ENCODE data around the gene CCDC179.

The CCDC179 gene

DNA sequence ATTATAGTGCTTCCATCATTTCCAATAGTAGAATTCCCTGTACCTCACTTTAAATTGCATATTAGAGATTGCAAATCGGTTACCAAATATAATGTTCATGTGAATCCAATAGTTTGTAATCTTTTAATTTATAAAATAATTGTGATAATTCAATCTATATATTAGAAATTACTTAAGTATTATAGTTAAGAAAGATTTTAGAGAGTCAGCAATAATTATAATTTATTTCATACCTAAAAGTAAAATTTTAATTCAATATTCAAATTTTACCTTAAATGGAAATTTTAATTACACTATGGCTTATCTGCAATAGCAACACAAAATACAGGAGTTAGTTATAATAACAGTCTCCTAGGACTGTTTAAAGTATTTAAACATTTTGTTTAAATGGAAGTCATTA, 13.5 kb downstream of the CCDC179 start:
- H3K4me3 ChIP-seq (ENCODE audit: low read depth, low read length), result no peak overlapping the region
- TF ChIP-seq, protein P1, sequence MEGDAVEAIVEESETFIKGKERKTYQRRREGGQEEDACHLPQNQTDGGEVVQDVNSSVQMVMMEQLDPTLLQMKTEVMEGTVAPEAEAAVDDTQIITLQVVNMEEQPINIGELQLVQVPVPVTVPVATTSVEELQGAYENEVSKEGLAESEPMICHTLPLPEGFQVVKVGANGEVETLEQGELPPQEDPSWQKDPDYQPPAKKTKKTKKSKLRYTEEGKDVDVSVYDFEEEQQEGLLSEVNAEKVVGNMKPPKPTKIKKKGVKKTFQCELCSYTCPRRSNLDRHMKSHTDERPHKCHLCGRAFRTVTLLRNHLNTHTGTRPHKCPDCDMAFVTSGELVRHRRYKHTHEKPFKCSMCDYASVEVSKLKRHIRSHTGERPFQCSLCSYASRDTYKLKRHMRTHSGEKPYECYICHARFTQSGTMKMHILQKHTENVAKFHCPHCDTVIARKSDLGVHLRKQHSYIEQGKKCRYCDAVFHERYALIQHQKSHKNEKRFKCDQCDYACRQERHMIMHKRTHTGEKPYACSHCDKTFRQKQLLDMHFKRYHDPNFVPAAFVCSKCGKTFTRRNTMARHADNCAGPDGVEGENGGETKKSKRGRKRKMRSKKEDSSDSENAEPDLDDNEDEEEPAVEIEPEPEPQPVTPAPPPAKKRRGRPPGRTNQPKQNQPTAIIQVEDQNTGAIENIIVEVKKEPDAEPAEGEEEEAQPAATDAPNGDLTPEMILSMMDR (IDR thresholded peaks at IDR 0.05; ENCODE audit: low read depth, low read length), result no peak

DNA sequence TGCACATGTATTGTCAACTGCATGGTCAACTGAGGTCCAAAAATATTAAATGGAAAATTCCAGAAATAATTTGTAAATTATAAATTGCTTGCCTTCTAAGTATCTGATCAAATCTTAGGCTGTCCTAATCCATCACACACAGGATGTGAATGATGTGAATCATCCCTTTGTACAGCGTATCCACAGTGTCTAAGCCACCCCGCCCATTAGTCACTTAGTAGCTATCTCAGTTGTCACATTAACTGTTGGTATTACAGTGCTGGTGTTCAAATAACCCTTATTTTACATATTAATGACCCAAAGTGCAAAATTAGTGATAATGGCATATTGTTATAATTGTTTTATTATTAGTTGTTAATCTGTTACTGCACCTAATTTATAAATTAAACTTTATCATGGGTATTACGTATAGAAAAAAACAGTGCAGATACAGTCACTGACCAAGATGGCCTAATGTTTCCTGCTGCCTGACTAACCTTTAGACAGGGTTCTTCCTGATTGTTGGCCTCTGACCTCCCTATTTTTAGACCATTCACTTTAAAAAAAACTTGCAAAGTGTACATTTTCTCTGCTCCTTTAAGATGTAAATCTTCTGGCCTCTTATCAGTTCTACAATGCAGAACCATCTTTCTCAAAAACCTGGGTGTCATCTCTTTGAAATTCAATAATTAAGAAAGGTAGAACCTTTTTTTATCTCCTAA, 27.8 kb downstream of the CCDC179 start:
- TF ChIP-seq, protein P1 (IDR thresholded peaks at IDR 0.05; ENCODE audit: low read depth, low read length), result no peak
- no peak overlapping the region for H3K4me3 ChIP-seq (ENCODE audit: low read depth, low read length)

DNA sequence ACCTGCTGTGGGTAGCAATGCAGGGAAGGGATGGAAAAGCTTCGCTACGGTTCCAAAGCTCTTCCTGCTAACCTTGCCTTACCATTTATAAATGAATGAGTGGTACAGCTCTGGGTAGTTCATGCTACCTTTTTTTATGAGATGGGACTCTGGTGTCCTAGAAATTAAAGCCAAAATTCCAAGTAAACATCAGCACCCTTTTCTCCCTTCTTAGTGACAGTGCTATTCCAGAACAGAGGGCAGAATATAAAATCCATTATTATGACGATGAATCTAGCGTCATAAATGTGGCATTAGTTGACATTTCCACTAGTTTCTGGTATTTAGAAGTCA, 30.2 kb downstream of the CCDC179 start:
- TF ChIP-seq, protein P1 (IDR thresholded peaks at IDR 0.05; ENCODE audit: low read depth, low read length), result no peak; the same call in 1 of the 2 replicates
- H3K4me3 ChIP-seq (ENCODE audit: low read depth, low read length), result peak overlapping the region; percentile 97

DNA sequence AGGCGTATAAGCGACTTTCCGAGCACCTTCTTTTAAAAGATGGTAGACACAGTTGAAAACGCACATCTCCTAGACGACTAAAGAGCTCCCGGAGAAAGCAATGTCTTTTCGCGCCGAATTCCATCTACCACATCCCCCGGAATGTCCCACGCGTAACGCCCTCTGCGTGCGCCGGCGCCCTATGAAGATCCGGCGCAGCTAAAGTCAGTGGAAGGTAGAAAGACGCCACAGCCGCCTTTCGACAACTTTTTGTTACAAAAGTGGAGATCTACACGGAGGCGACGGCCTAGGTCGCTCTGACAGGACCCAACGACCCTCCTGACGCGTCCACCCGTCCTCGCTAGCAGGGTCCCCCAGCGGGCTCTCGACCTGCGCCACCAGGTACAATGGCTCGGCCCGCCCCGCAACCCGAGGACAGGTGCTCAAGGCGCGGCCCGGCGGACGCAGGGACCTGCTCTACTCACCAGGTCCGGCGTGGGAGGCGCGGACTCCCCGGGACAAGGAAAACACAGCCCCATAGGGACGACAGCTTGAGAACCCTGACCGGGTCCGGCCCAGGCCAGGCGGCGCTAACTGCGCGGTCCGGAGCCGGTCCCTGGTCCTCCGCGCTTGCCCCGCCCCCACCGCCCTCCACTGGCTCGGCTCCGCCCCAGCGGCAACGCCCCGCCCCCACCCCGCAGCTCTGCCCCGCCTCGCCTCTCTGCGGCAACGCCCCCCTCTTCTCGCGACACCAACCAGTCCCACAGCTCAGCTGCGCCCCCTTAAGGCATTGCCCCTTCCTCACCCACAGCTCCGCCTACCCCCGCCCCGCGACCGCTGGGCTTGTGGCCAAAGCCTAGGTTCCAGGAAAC, 30.8 kb downstream of the CCDC179 start, which contains the start of gene SVIP:
SVIP (minus strand) TSS at position 571 of the 851 bp plus-strand sequence; CDS start at position 518, 53 bp downstream.
- TF ChIP-seq, protein P1 (IDR thresholded peaks at IDR 0.05; ENCODE audit: low read depth, low read length), result peak; percentile 67
- peak within 1 kb of the TSS; percentile 97 for H3K4me3 ChIP-seq (ENCODE audit: low read depth, low read length)

DNA sequence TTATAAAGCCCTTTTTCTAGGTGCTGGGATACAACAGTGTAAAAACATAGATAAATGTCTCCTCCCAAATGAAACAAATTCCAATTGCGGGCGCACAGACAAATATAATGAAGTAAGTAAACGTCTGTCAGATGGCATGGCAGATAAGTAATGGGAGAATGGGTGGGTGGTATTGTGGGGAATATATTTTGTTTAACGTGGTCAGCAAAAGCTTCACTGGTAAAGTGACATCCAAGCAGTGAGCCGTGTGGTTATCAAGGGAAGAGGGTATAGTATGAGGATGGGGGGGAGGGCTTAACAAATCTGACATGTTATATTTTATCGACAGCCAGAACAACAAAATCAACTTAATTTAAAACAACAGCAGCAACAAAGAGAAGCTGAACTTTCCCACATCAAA, 31.9 kb downstream of the CCDC179 start:
- no peak overlapping the region; the same call in 1 of the 2 replicates for H3K4me3 ChIP-seq (ENCODE audit: low read depth, low read length)
- TF ChIP-seq, protein P1 (IDR thresholded peaks at IDR 0.05; ENCODE audit: low read depth, low read length), result no peak

DNA sequence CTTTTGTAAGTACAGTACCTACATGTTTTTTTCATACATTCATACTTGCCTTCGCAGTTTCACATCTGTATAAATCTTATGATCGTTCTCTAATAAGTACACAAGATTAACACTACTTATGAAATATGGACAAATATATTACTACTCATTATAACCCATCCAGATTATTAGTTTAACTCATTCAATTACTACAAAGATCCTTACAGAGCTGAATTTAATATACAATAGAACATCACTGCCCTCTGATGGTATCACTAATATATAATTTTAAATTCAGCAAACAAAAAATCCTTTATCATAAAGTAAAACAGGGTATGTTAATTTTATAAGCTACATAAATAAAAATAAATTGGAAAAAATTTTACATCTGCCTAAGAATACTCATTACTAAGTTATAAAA, 38.1 kb downstream of the CCDC179 start:
- H3K4me3 ChIP-seq (ENCODE audit: low read depth, low read length), result no peak overlapping the region
- TF ChIP-seq, protein P1 (IDR thresholded peaks at IDR 0.05; ENCODE audit: low read depth, low read length), result no peak

DNA sequence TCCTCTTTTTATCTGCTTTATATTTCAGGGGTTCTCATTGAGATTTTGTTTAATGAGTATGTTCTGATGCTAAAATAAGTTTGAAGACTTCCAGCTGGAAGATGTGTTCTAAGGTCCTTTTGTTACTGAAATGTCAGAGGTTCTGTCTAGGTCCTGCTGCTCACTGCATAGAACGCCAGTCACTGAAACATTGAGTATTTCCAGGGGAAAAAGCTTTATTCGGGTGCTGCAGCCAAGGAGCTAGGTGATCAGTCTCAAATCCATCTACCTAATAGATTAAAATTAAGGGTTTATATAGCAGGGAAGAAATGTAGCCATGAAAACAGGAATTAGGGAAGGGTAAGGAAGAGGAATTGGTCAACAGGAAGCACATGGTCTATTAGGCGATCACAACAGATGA, 50.4 kb downstream of the CCDC179 start:
- TF ChIP-seq, protein P1 (IDR thresholded peaks at IDR 0.05; ENCODE audit: low read depth, low read length), result no peak
- no peak overlapping the region for H3K4me3 ChIP-seq (ENCODE audit: low read depth, low read length)
